NOMO-1 treated with DMSO at 0.1 percent for 48 hours (cell line): ENCODE measurements around the gene MMP3.
"Not testable (repeated sequence)": the region's sequence is repeated elsewhere in the genome, so short reads cannot be mapped to it uniquely, and the experiment has no call there.

Source experiments
- DNase-seq: peaks from one replicate; lab custom pipeline; 2025; ENCODE audit not compliant: unreplicated experiment; lab: John Stamatoyannopoulos, UW

MMP3 gene

DNA sequence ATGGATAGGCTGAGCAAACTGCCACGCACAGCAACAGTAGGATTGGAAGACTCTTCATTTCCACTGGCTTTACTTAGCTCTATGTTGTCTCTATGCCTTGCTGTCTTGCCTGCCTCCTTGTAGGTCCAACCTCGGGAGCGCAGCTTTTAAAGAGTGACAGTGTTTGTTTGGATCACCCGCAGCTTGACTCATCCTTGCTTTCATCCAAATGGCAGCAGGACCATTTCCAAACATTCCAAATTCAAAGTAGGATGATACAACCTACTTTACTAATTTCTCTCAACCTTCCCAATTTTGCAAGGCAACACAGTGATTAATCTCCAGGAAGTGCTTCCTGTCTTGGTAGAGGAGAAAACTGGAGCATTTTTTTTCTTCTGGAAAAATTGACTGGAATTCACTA, at the start of gene MMP3:
Gene MMP3, minus strand, starts transcription at position 121 of the 400 bp plus-strand sequence. Its CDS starts 63 bp downstream, at position 58.
- DNase-seq = no peak

DNA sequence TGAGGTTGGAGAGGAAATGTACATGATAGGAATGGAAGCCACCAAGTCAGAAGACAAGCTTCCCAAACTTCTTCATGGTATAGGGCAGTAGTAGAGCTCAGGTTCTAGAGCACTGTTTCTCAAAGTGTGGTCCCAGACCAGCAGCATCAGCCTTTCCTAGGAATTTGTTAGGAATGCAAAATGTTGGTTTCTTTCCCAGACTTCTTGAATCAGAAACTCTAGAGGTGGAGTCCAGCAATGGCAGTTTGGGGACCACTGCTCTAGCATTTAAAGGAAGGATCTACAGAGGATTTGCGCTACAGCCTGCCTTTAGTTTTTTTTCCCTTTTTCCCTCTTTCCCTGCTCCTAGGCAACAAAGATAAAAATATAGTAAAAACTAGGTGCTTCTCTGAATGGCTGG, 48.3 kb upstream of the MMP3 start:
- no peak for DNase-seq

DNA sequence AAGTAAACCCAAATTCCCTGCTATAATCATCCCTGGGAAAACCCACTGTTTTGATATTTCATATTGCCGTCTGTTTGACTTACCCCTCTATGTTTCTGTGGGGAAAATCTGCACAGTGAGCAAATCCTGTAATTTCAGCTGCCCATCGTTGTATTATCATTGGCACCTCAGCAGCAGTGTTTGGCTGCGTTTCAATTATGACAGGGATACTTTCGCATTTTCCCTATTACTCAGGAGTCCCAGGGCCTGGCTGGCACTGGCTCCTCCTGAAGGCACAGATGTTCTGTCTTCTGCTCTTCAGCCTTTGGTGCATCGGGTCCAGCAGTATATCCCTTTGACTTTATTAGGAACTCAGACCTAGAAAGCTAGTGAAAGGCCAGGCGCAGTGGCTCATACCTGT, 43.6 kb upstream of the MMP3 start:
- no peak for DNase-seq

DNA sequence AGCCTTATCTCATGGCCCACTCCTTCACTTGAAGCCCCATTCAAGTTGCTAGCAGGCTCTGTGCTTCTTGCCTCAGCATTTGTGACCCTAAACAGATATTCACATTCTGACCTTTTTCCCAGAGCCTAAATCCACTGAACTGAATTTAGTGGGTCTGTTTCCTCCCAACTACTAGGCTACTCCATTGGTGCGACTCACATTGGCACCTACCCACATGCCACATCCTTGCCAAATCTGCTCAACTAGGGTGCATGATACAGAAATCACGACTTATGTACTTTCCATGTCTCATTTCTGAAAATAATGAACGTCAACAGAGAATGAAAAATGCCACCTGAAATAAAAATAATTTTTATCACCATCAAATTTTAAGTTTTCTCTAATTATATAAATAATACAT, 39.7 kb upstream of the MMP3 start:
- no peak for DNase-seq

DNA sequence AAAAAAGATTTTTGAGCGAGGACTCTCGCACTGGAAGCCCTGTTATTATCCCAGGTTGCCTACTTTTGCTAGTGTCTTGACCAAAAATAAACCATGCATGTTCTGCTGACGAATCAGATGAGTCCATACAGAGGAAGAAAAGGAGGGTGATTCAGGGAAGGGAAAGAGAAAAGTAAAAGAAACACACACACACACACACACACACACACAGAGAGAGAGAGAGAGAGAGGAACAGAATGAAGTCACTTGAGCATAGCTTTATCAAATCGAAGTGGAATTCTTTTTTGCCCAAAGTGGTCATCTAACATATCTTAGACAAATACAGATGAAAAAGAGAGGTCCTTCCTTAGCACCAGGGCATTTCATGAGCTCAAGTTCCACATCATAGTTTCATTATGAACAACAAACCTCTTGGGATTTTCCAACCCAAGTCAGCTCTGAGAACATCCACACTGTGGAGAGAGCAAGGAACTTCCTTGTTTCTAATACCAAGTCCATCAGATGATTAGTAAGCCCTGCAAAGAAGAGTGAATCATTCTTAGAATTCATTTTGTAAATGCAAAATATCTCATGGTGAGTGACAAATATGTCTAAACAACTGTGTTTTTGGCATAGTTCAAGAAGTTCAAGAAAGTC, 39.1 kb upstream of the MMP3 start:
- peak; percentile 5 for DNase-seq

DNA sequence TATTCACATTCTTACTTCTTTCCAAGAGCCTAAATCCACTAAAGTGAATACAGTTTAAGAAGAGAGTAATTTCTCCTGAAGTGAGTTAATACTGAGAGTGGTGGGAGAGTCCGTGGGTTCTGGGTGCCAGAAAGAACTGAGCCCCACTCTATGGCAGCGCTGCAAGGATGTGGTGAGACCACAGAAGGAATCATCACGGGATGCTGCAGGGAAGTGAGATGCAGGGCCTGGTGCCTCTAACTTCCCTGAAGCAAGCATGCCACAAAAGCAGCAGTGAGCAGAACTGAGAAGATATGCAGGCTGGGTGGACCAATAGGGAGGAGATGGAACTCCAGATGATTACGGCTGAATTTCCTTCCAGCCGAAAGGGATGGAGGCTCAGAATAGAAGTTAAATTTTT, 36.4 kb upstream of the MMP3 start:
- DNase-seq = no peak

DNA sequence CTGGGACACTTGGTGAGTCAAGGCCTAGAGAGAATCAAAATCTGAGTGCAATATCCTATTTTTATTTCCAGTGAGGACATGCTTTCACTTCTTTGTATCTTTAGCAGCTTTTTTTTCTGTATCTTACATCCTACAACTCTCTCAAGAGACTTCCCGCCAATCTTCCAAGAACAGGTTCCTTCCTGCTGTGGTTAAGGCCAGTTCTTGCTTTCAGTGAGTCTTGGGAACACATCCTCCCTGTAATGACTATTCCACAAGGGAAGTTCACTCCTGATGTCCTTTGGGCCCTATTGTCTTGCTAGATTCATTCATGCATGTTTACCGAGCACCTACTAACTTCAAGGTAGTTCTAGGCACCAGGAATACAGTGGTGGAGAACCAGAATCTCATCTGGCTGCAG, 35.2 kb upstream of the MMP3 start:
- DNase-seq = no peak

DNA sequence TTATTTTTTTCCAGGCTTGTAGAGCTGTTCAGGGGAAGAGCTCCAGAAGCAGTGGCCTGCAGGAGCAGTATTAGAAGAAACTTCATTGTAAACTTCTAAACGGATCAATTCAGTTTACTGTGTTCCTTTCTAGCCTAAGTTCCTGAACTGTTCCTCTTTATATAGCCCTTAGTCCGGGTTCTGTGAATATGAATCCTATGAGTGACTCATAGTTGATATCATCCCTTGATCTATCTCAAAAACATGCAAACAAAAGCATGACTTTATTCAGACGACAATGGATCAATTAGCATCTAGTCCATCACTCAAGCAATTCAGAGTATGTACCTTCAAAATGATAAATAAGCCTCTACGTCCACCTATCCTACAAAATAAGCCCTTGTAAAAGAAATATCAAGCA, 31.4 kb upstream of the MMP3 start, which contains the start of gene MMP12:
Gene MMP12, minus strand, starts transcription at position 131 of the 400 bp plus-strand sequence. Its CDS starts 45 bp downstream, at position 86.
- DNase-seq = no peak

DNA sequence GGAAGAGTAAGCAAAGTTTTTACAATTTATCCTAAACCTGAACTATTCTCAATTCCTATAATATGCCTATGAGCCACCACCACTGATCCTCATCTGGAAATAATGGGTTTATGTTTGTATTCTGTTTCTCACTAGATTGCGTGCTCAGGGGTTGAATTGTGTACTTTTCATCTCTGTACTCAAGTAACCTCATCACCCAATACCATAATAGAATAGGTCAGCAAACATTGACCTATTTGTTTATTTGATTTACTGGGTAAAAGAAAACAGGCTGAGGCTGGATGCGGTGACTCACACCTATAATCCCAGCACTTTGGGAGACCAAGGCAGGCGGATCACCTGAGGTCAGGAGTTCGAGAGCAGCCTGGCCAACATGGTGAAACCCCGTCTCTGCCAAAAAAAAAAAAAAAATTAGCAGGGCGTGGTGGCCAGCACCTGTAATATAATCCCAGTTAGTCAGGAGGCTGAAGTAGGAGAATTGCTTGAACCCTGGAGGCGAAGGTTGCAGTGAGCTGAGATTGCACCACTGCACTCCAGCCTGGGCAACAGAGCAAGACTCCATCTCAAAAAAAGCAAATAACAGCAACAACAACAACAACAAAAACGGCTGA, 26.1 kb upstream of the MMP3 start:
- not testable (repeated sequence) for DNase-seq

DNA sequence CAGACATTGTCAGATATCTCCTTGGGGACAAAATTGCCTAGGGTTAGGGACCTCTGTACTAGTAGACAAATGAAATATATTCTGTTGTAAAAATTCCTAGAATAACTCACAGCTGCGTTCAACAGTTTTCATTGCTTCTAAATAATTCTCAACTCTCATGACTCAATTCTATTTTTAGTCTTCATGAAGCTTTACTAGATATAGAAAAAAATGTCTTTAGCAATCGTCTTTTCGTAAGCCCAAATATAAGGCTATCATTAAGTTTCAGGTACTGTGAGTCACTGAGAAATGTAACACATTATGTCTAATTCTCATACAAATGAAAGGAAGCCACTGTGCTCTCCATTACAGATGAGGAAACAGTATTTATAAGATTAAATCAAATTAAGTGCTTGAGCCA, 24.9 kb upstream of the MMP3 start:
- no peak for DNase-seq

DNA sequence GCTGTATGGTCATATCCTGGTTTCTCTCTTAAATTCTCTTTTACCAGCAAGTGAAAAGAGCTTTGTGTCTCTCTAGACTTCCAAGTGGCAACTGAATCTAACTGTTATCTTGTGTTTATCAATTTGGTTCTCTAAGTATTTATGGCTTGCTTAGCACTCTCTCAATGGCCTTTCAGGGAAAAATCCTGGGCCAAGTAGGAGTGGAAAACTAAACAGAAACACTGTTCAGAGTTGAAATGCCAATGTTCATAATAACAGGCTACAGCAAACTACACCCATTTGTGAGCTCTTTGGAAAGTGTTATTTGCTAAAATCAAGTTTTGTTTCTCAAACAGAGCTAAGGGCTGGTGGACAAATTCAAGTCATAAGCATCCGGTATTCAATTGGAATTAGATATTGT, 21.3 kb upstream of the MMP3 start:
- DNase-seq = no peak

DNA sequence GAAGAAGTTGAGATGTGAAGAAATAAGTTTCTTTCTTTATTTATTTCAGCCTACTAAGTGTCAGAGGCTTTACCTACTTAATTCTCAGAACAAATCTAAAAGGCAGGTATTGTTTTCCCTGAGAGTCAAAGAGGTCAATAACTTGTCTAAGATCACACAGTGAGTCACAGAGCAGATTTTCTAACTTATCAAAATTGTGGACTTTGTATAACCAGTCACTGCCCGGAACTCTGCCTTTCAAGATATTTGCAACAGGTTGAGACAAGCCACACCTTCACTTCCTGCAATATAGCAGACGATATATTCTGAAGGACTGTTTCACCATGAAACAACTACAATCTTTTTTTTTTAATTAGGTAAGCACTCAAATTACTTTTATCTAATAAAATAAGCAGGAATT, 10.5 kb upstream of the MMP3 start:
- DNase-seq = no peak

DNA sequence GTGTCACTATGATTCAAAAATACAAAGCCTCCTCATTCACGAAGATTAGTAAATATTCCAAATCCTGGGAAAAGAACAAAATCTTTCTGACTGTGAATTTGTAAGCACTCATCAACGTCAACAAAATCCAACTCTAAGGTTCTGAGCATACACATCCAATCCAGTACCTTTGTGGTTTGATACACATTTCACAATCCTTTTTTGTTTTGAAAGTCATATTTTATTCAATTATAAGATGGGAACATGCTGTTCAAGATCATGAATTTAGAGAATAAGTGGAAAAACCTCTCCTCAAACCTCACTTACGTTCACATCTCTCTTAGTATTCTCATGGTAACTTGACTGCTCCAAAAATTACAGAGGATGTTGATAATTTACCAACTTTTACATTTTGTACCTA, 9.6 kb upstream of the MMP3 start:
- DNase-seq = no peak

DNA sequence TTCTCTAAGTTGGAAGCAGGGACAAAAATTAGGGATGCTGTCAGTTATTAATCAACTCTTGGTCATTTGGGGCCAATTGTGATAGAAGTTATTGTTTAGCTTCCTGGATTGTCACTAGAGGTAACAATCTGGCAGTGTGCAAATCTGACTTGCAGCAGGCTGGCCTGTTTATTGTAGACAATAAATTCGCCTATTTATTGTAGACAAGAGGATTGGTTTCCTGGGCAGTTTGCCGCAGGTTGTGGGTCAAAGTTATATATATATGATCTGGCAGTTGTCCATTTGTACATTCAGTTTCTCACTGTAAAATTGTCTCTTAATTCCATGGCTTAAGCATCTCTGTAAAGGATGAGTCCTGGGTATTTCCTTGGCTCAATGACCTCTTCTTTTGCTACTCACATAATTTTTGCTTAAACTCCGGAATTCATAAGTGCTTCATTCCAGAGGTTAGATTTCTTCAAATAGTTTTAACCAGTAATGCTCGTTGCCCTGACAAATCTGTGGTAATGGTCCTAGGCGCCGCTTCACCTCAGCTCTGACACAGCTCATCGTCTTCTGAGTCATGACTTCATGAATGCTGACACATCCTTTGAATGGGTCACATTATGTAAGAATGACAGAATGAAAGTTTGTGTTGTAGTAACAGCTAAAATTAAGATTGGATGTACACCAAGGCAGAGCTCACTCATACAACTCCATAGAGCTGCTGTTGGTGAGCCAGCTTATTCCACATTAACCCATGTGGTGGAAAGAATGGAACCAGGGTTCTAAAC, 7.8 kb upstream of the MMP3 start:
- no peak for DNase-seq

DNA sequence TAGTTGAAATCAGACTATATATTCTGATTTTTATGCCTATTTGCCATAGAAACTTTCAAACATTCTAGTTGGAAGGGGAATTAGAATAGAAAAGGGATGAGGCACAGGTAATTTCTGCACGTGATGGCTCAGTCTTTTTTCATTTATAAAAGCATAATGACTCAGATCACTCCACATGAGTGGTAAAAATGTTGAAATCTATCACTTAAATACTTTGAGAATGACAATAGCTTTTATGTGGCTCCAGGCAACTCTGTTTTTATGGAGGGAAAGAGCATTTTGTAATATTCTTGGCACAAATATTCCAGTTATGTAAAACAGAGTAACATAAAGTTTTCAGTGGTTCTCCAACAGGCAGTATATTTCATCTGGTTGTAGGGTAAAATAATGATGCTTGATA, 5.9 kb upstream of the MMP3 start:
- no peak for DNase-seq

DNA sequence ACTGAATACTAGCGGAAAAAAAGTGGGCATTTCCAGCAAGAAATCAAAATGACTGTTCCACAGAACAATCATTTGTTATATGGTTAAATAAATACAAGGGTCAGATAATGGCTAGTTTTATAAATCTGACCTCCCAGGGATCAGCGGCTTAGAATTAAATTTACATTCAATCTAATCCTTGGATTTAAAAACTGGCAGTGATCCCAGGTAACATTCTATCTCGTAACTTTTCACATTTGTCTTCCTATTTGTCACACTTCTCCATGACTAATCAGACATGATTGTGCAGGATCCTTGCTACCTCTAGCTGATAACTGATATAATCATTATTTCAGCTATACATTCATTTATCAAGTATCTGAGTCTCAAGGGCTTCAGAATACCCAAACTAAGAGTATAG, 2.9 kb upstream of the MMP3 start:
- DNase-seq = no peak

DNA sequence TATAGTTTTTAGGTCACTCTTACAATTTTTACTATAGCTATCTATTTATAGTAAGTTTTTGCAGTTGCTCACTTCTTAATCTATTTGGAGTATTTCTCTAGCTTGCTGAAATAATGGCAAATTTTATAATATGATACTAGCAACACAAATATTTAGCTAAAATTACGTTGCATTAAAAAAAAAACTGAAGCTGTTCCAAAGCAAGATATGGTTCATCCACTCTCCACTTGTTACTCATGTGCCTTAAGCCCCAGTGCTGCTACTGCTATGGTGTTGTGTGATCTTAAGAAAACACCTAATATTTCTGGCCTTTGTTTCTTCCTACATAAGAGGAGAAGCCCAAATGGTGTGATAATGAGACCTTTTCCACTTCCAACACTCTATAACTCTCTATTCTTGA, 479 bp downstream of the MMP3 start:
- no peak for DNase-seq

DNA sequence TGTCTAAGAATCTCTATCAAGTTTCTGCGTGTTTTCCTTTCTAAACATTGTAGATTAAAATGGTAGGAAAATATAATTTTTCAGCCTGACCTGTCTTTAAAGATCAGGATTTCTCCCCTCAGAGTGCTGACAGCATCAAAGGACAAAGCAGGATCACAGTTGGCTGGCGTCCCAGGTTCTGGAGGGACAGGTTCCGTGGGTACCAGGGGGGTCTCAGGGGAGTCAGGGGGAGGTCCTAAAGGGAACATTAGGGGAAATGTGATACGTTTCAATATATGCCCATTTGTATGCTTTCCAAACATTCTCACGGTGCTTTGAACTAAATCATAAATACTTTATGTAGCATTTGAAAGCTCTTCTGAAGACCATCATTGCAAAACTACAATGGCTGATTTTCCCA, 3.4 kb downstream of the MMP3 start:
- no peak for DNase-seq

DNA sequence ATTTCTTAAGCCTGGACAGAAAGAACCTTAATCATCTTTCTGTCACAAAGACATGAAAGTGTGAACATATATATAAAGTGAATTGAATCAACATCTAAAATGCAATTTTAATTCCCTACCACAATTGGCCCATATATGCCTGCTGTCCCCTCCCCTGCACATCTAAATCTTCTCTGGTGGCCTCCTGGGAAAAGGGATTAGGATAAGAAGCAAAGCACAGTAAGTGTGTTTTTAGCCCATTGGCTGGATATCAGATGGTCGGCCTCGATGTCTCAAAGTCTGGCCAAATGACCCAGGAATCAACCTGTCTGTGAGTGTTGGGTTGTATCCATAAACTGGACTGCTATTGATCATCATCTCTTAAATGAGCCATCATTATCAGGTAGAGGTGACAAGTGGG, 5.8 kb downstream of the MMP3 start:
- DNase-seq = no peak

DNA sequence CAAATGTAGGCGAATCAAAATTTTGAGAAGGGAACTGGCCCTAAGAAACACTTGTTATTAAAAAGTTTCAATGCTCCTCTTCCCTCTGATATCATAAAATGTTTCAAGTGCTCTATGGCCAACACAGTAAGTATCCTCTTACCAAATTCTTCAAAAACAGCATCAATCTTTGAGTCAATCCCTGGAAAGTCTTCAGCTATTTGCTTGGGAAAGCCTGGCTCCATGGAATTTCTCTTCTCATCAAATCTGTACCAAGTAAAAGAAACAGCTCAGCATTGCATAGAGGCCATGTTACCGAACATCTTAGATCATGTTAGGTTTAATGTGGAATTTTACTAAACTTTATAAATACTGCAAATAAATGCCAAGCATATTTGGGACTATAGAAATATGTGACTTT, 6.3 kb downstream of the MMP3 start:
- DNase-seq = no peak

DNA sequence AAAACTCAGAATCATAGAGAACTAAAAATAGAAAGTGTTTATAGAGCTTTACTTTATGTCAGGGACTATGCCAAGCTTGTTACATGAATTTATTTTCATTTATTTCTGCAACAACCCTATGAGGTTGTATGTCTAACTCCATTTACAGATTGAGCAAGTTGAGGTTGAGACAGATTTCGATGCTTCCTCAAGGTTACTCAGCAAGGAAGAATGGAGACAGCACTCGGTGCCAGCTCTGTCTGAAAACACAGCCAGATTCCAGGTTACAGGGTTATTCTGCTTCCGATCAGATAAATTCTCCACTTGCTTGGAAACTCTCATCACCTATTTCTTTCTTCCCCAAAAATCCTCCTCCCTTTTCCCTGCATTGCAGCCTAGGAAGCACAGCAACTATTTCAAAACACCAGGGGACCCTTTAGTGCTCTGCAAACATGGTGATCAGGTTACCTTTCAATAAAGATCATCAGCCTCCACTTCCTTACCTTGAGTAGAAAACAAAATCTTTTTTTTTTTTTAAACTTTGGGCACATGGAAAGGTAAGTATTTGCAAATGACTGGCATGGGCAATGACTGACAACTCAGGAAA, 7.0 kb downstream of the MMP3 start:
- no peak for DNase-seq

DNA sequence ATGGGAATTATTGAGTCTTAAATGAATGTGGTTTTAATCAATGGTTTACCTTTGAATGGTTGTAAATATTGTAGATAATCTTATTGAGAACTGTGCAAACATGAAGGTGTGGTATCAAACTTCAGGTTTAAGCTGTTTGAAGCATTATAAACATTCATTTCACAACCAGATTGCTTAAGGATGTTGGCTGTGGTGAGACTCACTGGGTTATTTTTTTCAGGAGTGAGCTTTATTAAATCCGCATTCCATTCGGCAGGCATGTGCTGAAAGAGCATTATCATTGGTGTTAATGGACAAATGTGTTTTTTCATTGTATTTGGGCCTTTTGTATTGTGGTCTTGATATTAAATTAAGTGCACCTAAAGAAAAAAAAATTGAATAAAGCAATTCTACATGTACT, 9.7 kb downstream of the MMP3 start:
- DNase-seq = no peak
